Omental fat pad (tissue), 4 donors: Measurements from ENCODE around the gene ARAP1. TPM values are rescaled to one million over a fixed set of nuclear protein-coding genes. Genes with fewer than 3 reads are reported as not detected.

ENCODE experiments used
- ATAC-seq: fragments of 150-250 bp; one replicate; pipeline ENCODE4 v1.9.1; 2016; ENCODE audit warnings: mild to moderate bottlenecking, moderate library complexity; ENCODE audit not compliant: low FRiP score
- DNase-seq: peaks from one replicate; pipeline ENCODE4 v3.0.0-alpha.2; 2019; ENCODE audit warnings: low spot score
- CTCF ChIP-seq, 3 donors: fragments of 450-650 bp; IDR thresholded peaks; one replicate each; pipeline ENCODE4 v1.5.1; 2016 to 2017; ENCODE audit warnings: antibody characterized with exemption in 3 of 3, mild to moderate bottlenecking in 3 of 3, moderate library complexity in 2 of 3
- total RNA-seq, 4 donors: library from RNA; depleted of rRNA; stranded (reverse); fragments of >200 nt; gene quantifications; one replicate each; pipeline ENCODE4 v1.1.0, GENCODE V29; 2016

Gene ARAP1
- total RNA-seq, 4 donors from 2014 or later: 112 to 204 (median 123) TPM

- DNase-seq (no peak), ATAC-seq (no peak)
- TF ChIP-seq CTCF (IDR thresholded peaks at IDR 0.05): no peak
Measured at GRCh38 chr11:72735495-72736027, 16.6 kb downstream of the ARAP1 start.

- ATAC-seq (no peak), DNase-seq (no peak)
Measured at GRCh38 chr11:72732329-72732728, 19.9 kb downstream of the ARAP1 start.

GRCh38 chr11:72730737-72731136 is 21.5 kb downstream of the ARAP1 start:
- DNase-seq (no peak), ATAC-seq (no peak)

More at GRCh38 chr11:72732329-72732728, 19.9 kb downstream of the ARAP1 start:
- TF ChIP-seq CTCF (IDR thresholded peaks at IDR 0.05): no peak

GRCh38 chr11:72730243-72730642 is 22.0 kb downstream of the ARAP1 start:
- no peak for TF ChIP-seq CTCF (IDR thresholded peaks at IDR 0.05)
- ATAC-seq: no peak
- DNase-seq: no peak

More at GRCh38 chr11:72730737-72731136, 21.5 kb downstream of the ARAP1 start:
- TF ChIP-seq CTCF (IDR thresholded peaks at IDR 0.05): no peak

- TF ChIP-seq CTCF (IDR thresholded peaks at IDR 0.05): no peak
- no peak for ATAC-seq
- no peak for DNase-seq
Measured at GRCh38 chr11:72727521-72727920, 24.7 kb downstream of the ARAP1 start.

- DNase-seq (no peak), ATAC-seq (no peak)
- TF ChIP-seq CTCF (IDR thresholded peaks at IDR 0.05): no peak
Measured at GRCh38 chr11:72726266-72727220, 25.7 kb downstream of the ARAP1 start.

GRCh38 chr11:72725724-72726028 is 26.5 kb downstream of the ARAP1 start:
- no peak for TF ChIP-seq CTCF (IDR thresholded peaks at IDR 0.05)
- ATAC-seq (no peak), DNase-seq (no peak)
